Breast epithelium (tissue), 4 donors: ENCODE data around the gene MAP2K5. TPM values are rescaled to one million over a fixed set of nuclear protein-coding genes. Genes with fewer than 3 reads are reported as not detected.

Experiments
- DNase-seq, 2 donors: peaks; one replicate each; pipeline ENCODE4 v3.0.0-alpha.2; 2019; ENCODE audit warnings: low spot score in 2 of 2
- H3K27ac ChIP-seq, 2 donors: fragments of 200-600 bp; sonication (generic) in 1 of 2; one replicate each; pipeline ENCODE4 v1.5.1; 2016 to 2019; ENCODE audit warnings: mild to moderate bottlenecking in 1 of 2
- H3K27me3 ChIP-seq, 2 donors: fragments of 200-600 bp; sonication (generic) in 1 of 2; one replicate each; pipeline versions ENCODE4 v1.5.1 to v1.6.0; 2017 to 2019; ENCODE audit warnings: control low read depth in 1 of 2, mild to moderate bottlenecking in 1 of 2
- H3K36me3 ChIP-seq: fragments of 200-600 bp; one replicate; pipeline ENCODE4 v1.5.1; 2019
- H3K4me1 ChIP-seq, 2 donors: fragments of 200-600 bp; sonication (generic); one replicate each; pipeline ENCODE4 v1.5.1; 2016 to 2019; ENCODE audit warnings: control low read depth in 1 of 2
- H3K4me3 ChIP-seq, 3 donors: fragments of 200-600 bp; sonication (generic); 1 replicate in 2 of 3; 2 replicates in 1 of 3; pipeline ENCODE4 v1.5.1; 2016 to 2019; ENCODE audit warnings: mild to moderate bottlenecking in 3 of 3, moderate library complexity in 2 of 3
- H3K9me3 ChIP-seq, 2 donors: fragments of 200-600 bp; sonication (generic) in 1 of 2; one replicate each; pipeline ENCODE4 v1.5.1; 2016 to 2019; ENCODE audit warnings: control low read depth in 1 of 2
- POLR2A ChIP-seq: fragments of 450-650 bp; IDR thresholded peaks from one replicate; pipeline ENCODE4 v1.6.1; 2016; ENCODE audit warnings: antibody characterized with exemption, mild to moderate bottlenecking, moderate library complexity
- POLR2AphosphoS5 ChIP-seq, 3 donors: sonication (generic); formaldehyde crosslinking; IDR thresholded peaks; one replicate each; pipeline ENCODE4 v1.6.1; 2017; ENCODE audit warnings: antibody characterized with exemption in 3 of 3
- intact Hi-C: fragments of 100-400 bp; cut with DNase I; formaldehyde crosslinking; loops from one replicate; pipeline ENCODE4 v1.15.1; 2023; ENCODE audit warnings: low total_unique reads
- total RNA-seq, 3 donors: library from RNA; depleted of rRNA; stranded (reverse); fragments of >200 nt; gene quantifications; one replicate each; pipeline ENCODE4 v1.1.0, GENCODE V29; 2016
- TF ChIP-seq, protein P1 (sequence below), 3 donors: fragments of 450-650 bp; IDR thresholded peaks; one replicate each; pipeline ENCODE4 v1.5.1; 2016 to 2017; ENCODE audit warnings: antibody characterized with exemption in 3 of 3, mild to moderate bottlenecking in 3 of 3, moderate library complexity in 3 of 3

MAP2K5 gene
- total RNA-seq, 3 donors from 2014 or later: 13.8 to 15.1 (median 14.0) TPM

- TF ChIP-seq POLR2AphosphoS5 (IDR thresholded peaks at IDR 0.05) (no peak), POLR2A (no peak)
- TF ChIP-seq, protein P1, sequence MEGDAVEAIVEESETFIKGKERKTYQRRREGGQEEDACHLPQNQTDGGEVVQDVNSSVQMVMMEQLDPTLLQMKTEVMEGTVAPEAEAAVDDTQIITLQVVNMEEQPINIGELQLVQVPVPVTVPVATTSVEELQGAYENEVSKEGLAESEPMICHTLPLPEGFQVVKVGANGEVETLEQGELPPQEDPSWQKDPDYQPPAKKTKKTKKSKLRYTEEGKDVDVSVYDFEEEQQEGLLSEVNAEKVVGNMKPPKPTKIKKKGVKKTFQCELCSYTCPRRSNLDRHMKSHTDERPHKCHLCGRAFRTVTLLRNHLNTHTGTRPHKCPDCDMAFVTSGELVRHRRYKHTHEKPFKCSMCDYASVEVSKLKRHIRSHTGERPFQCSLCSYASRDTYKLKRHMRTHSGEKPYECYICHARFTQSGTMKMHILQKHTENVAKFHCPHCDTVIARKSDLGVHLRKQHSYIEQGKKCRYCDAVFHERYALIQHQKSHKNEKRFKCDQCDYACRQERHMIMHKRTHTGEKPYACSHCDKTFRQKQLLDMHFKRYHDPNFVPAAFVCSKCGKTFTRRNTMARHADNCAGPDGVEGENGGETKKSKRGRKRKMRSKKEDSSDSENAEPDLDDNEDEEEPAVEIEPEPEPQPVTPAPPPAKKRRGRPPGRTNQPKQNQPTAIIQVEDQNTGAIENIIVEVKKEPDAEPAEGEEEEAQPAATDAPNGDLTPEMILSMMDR (IDR thresholded peaks at IDR 0.05): no peak
- no peaks in the 10 kb centered on the region for H3K9me3 ChIP-seq
- H3K4me1 ChIP-seq: no peaks in the 10 kb centered on the region
- H3K27ac ChIP-seq: no peak overlapping the region
- no peak overlapping the region for H3K4me3 ChIP-seq
- no peaks in the 10 kb centered on the region for H3K36me3 ChIP-seq
- intact Hi-C loops: no loop called here
- H3K27me3 ChIP-seq: no peaks in the 10 kb centered on the region
- DNase-seq: no peak
Observed at GRCh38 chr15:67707520-67708283, 165.2 kb downstream of the MAP2K5 start.

- DNase-seq: no peak
- TF ChIP-seq POLR2A: no peak
- no peak for TF ChIP-seq POLR2AphosphoS5 (IDR thresholded peaks at IDR 0.05)
- TF ChIP-seq, protein P1 (IDR thresholded peaks at IDR 0.05): no peak
- Histone ChIP-seq H3K4me1 (no peaks in the 10 kb centered on the region), H3K27ac (no peak overlapping the region), H3K9me3 (no peaks in the 10 kb centered on the region), H3K27me3 (no peaks in the 10 kb centered on the region), H3K36me3 (no peaks in the 10 kb centered on the region), H3K4me3 (no peak overlapping the region)
- intact Hi-C loops: no loop called here
Observed at GRCh38 chr15:67708500-67708899, 166.0 kb downstream of the MAP2K5 start.

DNA sequence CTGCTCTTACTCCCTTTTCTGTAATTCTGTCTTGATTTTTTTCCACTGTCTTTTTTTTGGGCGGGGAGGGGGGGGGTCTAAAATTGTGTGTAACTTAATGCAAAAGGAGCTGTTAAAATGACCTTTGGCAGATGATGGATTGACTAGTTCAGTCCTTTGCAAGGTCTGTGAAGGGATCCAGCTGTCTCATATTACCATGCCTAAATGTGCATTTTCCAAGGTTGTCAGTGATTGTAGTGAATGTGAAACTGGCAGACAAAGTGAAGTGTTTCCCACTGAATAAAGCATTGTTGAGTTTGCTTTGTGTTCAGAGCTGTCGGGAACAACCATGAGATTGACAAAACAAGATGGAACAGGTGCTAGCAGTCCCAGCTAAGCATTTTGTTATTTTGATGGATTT is 172.7 kb downstream of the MAP2K5 start:
- no peak for DNase-seq
- H3K4me3 ChIP-seq: no peak overlapping the region
- H3K27ac ChIP-seq: no peak overlapping the region
- TF ChIP-seq POLR2AphosphoS5 (IDR thresholded peaks at IDR 0.05) (no peak), POLR2A (no peak)
- TF ChIP-seq, protein P1 (IDR thresholded peaks at IDR 0.05): no peak
- no peaks in the 10 kb centered on the region for H3K36me3 ChIP-seq
- intact Hi-C loops: no loop called here
- H3K4me1 ChIP-seq: no peaks in the 10 kb centered on the region
- H3K27me3 ChIP-seq: no peaks in the 10 kb centered on the region
- no peaks in the 10 kb centered on the region for H3K9me3 ChIP-seq

DNA sequence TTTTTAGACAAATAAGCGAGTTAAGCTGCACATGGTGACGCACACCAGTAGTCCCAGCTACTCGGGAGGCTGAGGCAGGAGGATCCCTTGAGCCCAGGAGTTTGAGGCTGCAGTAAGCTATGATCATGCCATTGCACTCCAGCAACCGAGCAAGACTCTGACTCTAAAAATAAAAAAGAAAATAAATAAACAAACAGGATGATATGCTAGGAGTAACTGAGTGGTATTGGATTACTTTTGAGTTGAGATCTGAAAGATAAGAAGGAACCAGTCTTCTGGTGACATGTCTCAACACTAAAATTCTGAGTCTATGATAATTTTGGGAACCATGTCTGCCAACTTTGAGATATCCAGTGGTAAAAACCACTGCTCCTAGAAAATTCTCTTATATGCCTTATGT is 173.7 kb downstream of the MAP2K5 start:
- H3K36me3 ChIP-seq: no peaks in the 10 kb centered on the region
- H3K4me1 ChIP-seq: no peaks in the 10 kb centered on the region
- H3K27ac ChIP-seq: no peak overlapping the region
- TF ChIP-seq POLR2AphosphoS5 (IDR thresholded peaks at IDR 0.05): no peak
- no peaks in the 10 kb centered on the region for H3K27me3 ChIP-seq
- no peaks in the 10 kb centered on the region for H3K9me3 ChIP-seq
- intact Hi-C loops: no loop called here
- DNase-seq: no peak
- H3K4me3 ChIP-seq: no peak overlapping the region

DNA sequence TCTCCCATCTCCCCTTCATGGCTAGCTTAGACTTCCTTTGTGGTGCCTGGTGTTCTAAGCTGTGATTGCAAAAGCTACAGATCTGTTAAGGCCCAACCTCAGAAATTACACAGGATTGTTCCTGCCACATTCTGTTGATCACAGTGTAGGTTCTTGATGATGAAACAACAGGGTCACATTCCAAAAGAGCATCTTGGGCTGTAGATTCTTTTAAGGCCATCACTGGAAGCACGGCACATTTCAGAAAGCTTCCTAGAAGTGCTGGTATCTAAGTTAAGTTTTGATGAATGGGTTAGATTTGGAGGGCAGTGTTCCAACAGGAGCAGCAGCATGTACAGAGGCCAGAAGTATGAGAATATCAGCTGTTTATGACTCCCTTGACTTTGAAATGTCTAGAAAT is 175.3 kb downstream of the MAP2K5 start:
- Histone ChIP-seq H3K9me3 (no peaks in the 10 kb centered on the region), H3K4me3 (no peak overlapping the region), H3K27ac (no peak overlapping the region), H3K27me3 (no peaks in the 10 kb centered on the region), H3K4me1 (no peaks in the 10 kb centered on the region), H3K36me3 (no peaks in the 10 kb centered on the region)
- TF ChIP-seq POLR2AphosphoS5 (IDR thresholded peaks at IDR 0.05) (no peak), POLR2A (no peak)
- TF ChIP-seq, protein P1 (IDR thresholded peaks at IDR 0.05): no peak
- no peak for DNase-seq
- intact Hi-C loops: no loop called here
